ENCODE results near the gene HLCS. TPM values are rescaled to one million over a fixed set of nuclear protein-coding genes. Genes with fewer than 3 reads are reported as not detected.

The HLCS gene
- polyA plus RNA-seq, 1 donor (not counting 4 experiments of a cell fraction or from before 2014, with no cell fraction given): 11.5 TPM

- Histone ChIP-seq H3K27ac (ENCODE audit: control insufficient read depth, insufficient read depth, low read length) (no peak overlapping the region), H3K36me3 (ENCODE audit: control insufficient read depth in 2 of 2, extremely low read depth in 1 of 2, insufficient read depth in 2 of 2, low read length in 2 of 2) (peaks cover 0 to 3% of the 10 kb centered on the region in 2 experiments), H2AFZ (ENCODE audit: control insufficient read depth, low read length) (no peak overlapping the region), H3K4me3 (ENCODE audit: control insufficient read depth in 2 of 3, extremely low read depth in 1 of 3, insufficient read depth in 2 of 3, low read depth in 1 of 3, low read length in 3 of 3) (no peak overlapping the region), H3K27me3 (ENCODE audit: control insufficient read depth, extremely low read depth, insufficient read depth, low read length) (no peaks in the 10 kb centered on the region), H3K79me2 (ENCODE audit: control insufficient read depth, insufficient read depth, low read length) (no peaks in the 10 kb centered on the region), H3K9me3 (ENCODE audit: control insufficient read depth, low read depth, low read length) (no peaks in the 10 kb centered on the region), H3K9me1 (ENCODE audit: control insufficient read depth, extremely low read depth, insufficient read depth, low read length) (no peaks in the 10 kb centered on the region), H3K4me1 (ENCODE audit: control insufficient read depth, extremely low read depth, insufficient read depth, low read length) (peaks cover 2% of the 10 kb centered on the region), H4K20me1 (ENCODE audit: control insufficient read depth, extremely low read depth, insufficient read depth, low read length) (no peaks in the 10 kb centered on the region), H3K9ac (ENCODE audit: control insufficient read depth, extremely low read depth, insufficient read depth, low read length) (no peak overlapping the region), H3K4me2 (ENCODE audit: control insufficient read depth, extremely low read depth, insufficient read depth, low read depth, low read length) (no peak overlapping the region)
- dilution Hi-C loops (cut with MboI; ENCODE audit: extremely low pct_ligation_motif_present, low sequenced_read_pairs): no loop called here
- no peak for TF ChIP-seq EZH2 (IDR thresholded peaks at IDR 0.05; ENCODE audit: low read length)
- no peak for TF ChIP-seq CTCF (optimal IDR thresholded peaks at IDR 0.05 in 1 of 3, IDR thresholded peaks at IDR 0.05 in 1 of 3, conservative IDR thresholded peaks at IDR 0.05 in 1 of 3; ENCODE audit: extremely low read depth in 1 of 3, insufficient read depth in 2 of 3, low read length in 3 of 3)
- no peak for FAIRE-seq
- no peak for DNase-seq (ENCODE audit: low read depth, low spot score)
These were observed 62.3 kb downstream of the HLCS start for GRCh38 chr21:36904093-36904666.

GRCh38 chr21:36902793-36903192 is 63.7 kb downstream of the HLCS start:
- H3K9ac ChIP-seq (ENCODE audit: control insufficient read depth, extremely low read depth, insufficient read depth, low read length): no peak overlapping the region
- no peaks in the 10 kb centered on the region for H3K79me2 ChIP-seq (ENCODE audit: control insufficient read depth, insufficient read depth, low read length)
- H3K4me3 ChIP-seq (ENCODE audit: control insufficient read depth in 2 of 3, extremely low read depth in 1 of 3, insufficient read depth in 2 of 3, low read depth in 1 of 3, low read length in 3 of 3): no peak overlapping the region
- H3K27me3 ChIP-seq (ENCODE audit: control insufficient read depth, extremely low read depth, insufficient read depth, low read length): no peaks in the 10 kb centered on the region
- dilution Hi-C loops (cut with MboI; ENCODE audit: extremely low pct_ligation_motif_present, low sequenced_read_pairs): no loop called here
- no peak overlapping the region for H2AFZ ChIP-seq (ENCODE audit: control insufficient read depth, low read length)
- no peaks in the 10 kb centered on the region for H3K9me1 ChIP-seq (ENCODE audit: control insufficient read depth, extremely low read depth, insufficient read depth, low read length)
- H4K20me1 ChIP-seq (ENCODE audit: control insufficient read depth, extremely low read depth, insufficient read depth, low read length): no peaks in the 10 kb centered on the region
- TF ChIP-seq CTCF (optimal IDR thresholded peaks at IDR 0.05 in 1 of 3, IDR thresholded peaks at IDR 0.05 in 1 of 3, conservative IDR thresholded peaks at IDR 0.05 in 1 of 3; ENCODE audit: extremely low read depth in 1 of 3, insufficient read depth in 2 of 3, low read length in 3 of 3) (no peak), EZH2 (IDR thresholded peaks at IDR 0.05; ENCODE audit: low read length) (no peak)
- no peak overlapping the region for H3K4me2 ChIP-seq (ENCODE audit: control insufficient read depth, extremely low read depth, insufficient read depth, low read depth, low read length)
- H3K4me1 ChIP-seq (ENCODE audit: control insufficient read depth, extremely low read depth, insufficient read depth, low read length): no peaks in the 10 kb centered on the region
- no peak overlapping the region for H3K27ac ChIP-seq (ENCODE audit: control insufficient read depth, insufficient read depth, low read length)
- H3K36me3 ChIP-seq (ENCODE audit: control insufficient read depth in 2 of 2, extremely low read depth in 1 of 2, insufficient read depth in 2 of 2, low read length in 2 of 2): peaks cover 0 to 3% of the 10 kb centered on the region in 2 experiments
- DNase-seq (ENCODE audit: low read depth, low spot score) (no peak), FAIRE-seq (no peak)
- no peaks in the 10 kb centered on the region for H3K9me3 ChIP-seq (ENCODE audit: control insufficient read depth, low read depth, low read length)
